WTC11 (cell line): ENCODE data around the gene KATNBL1.

Experiments used
- GABPB1 ChIP-seq: sonication (generic); formaldehyde crosslinking; IDR thresholded peaks from 2 replicates; pipeline ENCODE4 v1.8.1; 2023; ENCODE audit warnings: mild to moderate bottlenecking, missing genetic modification reagents
- SMAD3 ChIP-seq: sonication (generic); formaldehyde crosslinking; IDR thresholded peaks from 2 replicates; pipeline ENCODE4 v1.8.0; 2022; ENCODE audit warnings: missing genetic modification reagents, mild to moderate bottlenecking, borderline replicate concordance
- ZNF317 ChIP-seq: sonication (generic); formaldehyde crosslinking; IDR thresholded peaks from 2 replicates; pipeline ENCODE4 v1.8.1; 2023; ENCODE audit warnings: low read depth, mild to moderate bottlenecking, moderate library complexity, missing genetic modification reagents, borderline replicate concordance
- TF ChIP-seq, protein P1 (sequence below): fragments of 200-600 bp; IDR thresholded peaks from 2 replicates; pipeline ENCODE4 v1.8.0; 2022; ENCODE audit warnings: antibody characterized with exemption
- TF ChIP-seq, protein P2 (sequence below): sonication (generic); formaldehyde crosslinking; IDR thresholded peaks from 2 replicates; pipeline ENCODE4 v1.8.1; 2023; ENCODE audit warnings: mild to moderate bottlenecking, missing genetic modification reagents, borderline replicate concordance
- TF ChIP-seq, protein P3 (sequence below): sonication (generic); formaldehyde crosslinking; IDR thresholded peaks from 2 replicates; pipeline ENCODE4 v1.8.0; 2022; ENCODE audit warnings: mild to moderate bottlenecking, missing genetic modification reagents
- TF ChIP-seq, protein P4 (sequence below): sonication (generic); formaldehyde crosslinking; IDR thresholded peaks from 2 replicates; pipeline ENCODE4 v1.8.0; 2022; ENCODE audit warnings: mild to moderate bottlenecking, missing genetic modification reagents
- TF ChIP-seq, protein P5 (sequence below): sonication (generic); formaldehyde crosslinking; IDR thresholded peaks from 2 replicates; pipeline ENCODE4 v1.8.1; 2022; ENCODE audit warnings: low read depth, mild to moderate bottlenecking, moderate library complexity, missing genetic modification reagents, borderline replicate concordance
- TF ChIP-seq, protein P6 (sequence below): sonication (generic); formaldehyde crosslinking; IDR thresholded peaks from 2 replicates; pipeline ENCODE4 v1.8.1; 2022; ENCODE audit warnings: low read depth, missing genetic modification reagents, borderline replicate concordance
- TF ChIP-seq, protein P7 (sequence below): sonication (generic); formaldehyde crosslinking; conservative IDR thresholded peaks from 2 replicates; pipeline ENCODE4 v1.8.1; 2023; ENCODE audit warnings: mild to moderate bottlenecking, low read depth, missing genetic modification reagents, moderate library complexity

DNA sequence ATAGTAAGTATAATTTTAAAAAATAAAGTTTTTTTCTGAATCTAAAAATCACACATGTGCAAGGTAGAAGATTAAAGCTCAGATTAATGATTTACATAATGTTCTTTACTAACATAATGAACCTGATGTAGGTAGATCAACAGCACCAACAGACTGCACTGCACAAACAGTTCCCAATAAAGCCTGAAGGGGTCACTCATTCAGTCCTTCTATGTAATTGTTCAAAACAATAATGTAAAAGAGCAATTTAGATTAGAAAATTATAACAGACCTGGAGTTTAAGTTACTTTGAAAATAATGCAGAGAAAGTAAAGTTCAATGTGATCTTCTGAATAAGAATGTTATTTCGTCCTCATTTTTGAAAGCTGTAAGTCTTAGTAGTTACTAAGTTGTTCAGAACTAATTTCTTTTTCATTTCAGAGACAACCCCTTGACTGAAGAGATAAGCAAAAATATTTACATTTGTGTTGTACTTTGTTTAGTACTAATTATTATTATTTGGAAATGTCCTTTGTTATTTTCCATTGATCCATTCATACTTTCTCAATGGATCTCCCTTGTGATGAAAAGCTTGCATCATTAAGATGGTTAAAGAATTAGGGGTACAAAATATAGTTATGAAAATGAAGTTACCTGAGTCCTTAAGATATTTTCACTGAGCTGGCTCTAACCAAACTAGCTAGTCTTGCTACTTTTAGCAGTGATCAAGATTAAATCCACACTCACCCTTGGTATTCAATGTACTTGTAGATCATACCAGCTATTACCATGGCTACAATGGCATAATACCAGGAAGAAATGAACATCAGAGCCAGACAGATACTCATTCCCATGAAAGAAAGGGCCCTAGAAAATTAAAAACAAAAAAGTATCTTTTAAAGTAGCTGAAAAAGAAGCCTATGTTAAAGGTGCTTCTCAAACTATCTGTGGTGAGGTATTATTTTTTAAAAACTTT, 31.8 kb upstream of the KATNBL1 start:
- TF ChIP-seq, protein P1, sequence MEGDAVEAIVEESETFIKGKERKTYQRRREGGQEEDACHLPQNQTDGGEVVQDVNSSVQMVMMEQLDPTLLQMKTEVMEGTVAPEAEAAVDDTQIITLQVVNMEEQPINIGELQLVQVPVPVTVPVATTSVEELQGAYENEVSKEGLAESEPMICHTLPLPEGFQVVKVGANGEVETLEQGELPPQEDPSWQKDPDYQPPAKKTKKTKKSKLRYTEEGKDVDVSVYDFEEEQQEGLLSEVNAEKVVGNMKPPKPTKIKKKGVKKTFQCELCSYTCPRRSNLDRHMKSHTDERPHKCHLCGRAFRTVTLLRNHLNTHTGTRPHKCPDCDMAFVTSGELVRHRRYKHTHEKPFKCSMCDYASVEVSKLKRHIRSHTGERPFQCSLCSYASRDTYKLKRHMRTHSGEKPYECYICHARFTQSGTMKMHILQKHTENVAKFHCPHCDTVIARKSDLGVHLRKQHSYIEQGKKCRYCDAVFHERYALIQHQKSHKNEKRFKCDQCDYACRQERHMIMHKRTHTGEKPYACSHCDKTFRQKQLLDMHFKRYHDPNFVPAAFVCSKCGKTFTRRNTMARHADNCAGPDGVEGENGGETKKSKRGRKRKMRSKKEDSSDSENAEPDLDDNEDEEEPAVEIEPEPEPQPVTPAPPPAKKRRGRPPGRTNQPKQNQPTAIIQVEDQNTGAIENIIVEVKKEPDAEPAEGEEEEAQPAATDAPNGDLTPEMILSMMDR, result peak; percentile 19; the same call in 1 of the 2 replicates
- TF ChIP-seq, protein P2, sequence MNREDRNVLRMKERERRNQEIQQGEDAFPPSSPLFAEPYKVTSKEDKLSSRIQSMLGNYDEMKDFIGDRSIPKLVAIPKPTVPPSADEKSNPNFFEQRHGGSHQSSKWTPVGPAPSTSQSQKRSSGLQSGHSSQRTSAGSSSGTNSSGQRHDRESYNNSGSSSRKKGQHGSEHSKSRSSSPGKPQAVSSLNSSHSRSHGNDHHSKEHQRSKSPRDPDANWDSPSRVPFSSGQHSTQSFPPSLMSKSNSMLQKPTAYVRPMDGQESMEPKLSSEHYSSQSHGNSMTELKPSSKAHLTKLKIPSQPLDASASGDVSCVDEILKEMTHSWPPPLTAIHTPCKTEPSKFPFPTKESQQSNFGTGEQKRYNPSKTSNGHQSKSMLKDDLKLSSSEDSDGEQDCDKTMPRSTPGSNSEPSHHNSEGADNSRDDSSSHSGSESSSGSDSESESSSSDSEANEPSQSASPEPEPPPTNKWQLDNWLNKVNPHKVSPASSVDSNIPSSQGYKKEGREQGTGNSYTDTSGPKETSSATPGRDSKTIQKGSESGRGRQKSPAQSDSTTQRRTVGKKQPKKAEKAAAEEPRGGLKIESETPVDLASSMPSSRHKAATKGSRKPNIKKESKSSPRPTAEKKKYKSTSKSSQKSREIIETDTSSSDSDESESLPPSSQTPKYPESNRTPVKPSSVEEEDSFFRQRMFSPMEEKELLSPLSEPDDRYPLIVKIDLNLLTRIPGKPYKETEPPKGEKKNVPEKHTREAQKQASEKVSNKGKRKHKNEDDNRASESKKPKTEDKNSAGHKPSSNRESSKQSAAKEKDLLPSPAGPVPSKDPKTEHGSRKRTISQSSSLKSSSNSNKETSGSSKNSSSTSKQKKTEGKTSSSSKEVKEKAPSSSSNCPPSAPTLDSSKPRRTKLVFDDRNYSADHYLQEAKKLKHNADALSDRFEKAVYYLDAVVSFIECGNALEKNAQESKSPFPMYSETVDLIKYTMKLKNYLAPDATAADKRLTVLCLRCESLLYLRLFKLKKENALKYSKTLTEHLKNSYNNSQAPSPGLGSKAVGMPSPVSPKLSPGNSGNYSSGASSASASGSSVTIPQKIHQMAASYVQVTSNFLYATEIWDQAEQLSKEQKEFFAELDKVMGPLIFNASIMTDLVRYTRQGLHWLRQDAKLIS (CRISPR knock-in tag), result no peak
- TF ChIP-seq ZNF317 (CRISPR knock-in tag) (no peak), GABPB1 (CRISPR knock-in tag) (no peak), SMAD3 (CRISPR knock-in tag) (no peak)
- TF ChIP-seq, protein P3, sequence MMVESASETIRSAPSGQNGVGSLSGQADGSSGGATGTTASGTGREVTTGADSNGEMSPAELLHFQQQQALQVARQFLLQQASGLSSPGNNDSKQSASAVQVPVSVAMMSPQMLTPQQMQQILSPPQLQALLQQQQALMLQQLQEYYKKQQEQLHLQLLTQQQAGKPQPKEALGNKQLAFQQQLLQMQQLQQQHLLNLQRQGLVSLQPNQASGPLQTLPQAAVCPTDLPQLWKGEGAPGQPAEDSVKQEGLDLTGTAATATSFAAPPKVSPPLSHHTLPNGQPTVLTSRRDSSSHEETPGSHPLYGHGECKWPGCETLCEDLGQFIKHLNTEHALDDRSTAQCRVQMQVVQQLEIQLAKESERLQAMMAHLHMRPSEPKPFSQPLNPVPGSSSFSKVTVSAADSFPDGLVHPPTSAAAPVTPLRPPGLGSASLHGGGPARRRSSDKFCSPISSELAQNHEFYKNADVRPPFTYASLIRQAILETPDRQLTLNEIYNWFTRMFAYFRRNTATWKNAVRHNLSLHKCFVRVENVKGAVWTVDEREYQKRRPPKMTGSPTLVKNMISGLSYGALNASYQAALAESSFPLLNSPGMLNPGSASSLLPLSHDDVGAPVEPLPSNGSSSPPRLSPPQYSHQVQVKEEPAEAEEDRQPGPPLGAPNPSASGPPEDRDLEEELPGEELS (CRISPR knock-in tag), result no peak
- TF ChIP-seq, protein P4, sequence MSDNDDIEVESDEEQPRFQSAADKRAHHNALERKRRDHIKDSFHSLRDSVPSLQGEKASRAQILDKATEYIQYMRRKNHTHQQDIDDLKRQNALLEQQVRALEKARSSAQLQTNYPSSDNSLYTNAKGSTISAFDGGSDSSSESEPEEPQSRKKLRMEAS (CRISPR knock-in tag), result no peak
- TF ChIP-seq, protein P5, sequence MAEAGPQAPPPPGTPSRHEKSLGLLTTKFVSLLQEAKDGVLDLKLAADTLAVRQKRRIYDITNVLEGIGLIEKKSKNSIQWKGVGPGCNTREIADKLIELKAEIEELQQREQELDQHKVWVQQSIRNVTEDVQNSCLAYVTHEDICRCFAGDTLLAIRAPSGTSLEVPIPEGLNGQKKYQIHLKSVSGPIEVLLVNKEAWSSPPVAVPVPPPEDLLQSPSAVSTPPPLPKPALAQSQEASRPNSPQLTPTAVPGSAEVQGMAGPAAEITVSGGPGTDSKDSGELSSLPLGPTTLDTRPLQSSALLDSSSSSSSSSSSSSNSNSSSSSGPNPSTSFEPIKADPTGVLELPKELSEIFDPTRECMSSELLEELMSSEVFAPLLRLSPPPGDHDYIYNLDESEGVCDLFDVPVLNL (CRISPR knock-in tag), result no peak
- TF ChIP-seq, protein P6, sequence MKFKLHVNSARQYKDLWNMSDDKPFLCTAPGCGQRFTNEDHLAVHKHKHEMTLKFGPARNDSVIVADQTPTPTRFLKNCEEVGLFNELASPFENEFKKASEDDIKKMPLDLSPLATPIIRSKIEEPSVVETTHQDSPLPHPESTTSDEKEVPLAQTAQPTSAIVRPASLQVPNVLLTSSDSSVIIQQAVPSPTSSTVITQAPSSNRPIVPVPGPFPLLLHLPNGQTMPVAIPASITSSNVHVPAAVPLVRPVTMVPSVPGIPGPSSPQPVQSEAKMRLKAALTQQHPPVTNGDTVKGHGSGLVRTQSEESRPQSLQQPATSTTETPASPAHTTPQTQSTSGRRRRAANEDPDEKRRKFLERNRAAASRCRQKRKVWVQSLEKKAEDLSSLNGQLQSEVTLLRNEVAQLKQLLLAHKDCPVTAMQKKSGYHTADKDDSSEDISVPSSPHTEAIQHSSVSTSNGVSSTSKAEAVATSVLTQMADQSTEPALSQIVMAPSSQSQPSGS, result no peak
- TF ChIP-seq, protein P7, sequence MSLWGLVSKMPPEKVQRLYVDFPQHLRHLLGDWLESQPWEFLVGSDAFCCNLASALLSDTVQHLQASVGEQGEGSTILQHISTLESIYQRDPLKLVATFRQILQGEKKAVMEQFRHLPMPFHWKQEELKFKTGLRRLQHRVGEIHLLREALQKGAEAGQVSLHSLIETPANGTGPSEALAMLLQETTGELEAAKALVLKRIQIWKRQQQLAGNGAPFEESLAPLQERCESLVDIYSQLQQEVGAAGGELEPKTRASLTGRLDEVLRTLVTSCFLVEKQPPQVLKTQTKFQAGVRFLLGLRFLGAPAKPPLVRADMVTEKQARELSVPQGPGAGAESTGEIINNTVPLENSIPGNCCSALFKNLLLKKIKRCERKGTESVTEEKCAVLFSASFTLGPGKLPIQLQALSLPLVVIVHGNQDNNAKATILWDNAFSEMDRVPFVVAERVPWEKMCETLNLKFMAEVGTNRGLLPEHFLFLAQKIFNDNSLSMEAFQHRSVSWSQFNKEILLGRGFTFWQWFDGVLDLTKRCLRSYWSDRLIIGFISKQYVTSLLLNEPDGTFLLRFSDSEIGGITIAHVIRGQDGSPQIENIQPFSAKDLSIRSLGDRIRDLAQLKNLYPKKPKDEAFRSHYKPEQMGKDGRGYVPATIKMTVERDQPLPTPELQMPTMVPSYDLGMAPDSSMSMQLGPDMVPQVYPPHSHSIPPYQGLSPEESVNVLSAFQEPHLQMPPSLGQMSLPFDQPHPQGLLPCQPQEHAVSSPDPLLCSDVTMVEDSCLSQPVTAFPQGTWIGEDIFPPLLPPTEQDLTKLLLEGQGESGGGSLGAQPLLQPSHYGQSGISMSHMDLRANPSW (CRISPR knock-in tag), result no peak
